Endothelial cell (in vitro differentiated cells): ENCODE measurements around the gene TAS2R10. TPM values are rescaled to one million over a fixed set of nuclear protein-coding genes. Genes with fewer than 3 reads are reported as not detected.

Experiments
- DNase-seq: peaks from one replicate; pipeline ENCODE4 v3.0.0; 2021; ENCODE audit warnings: low spot score
- H3K27ac Mint-ChIP-seq: one replicate; pipeline ENCODE4 v1.8.0; 2021; ENCODE audit warnings: mixed read lengths, inconsistent platforms; ENCODE audit not compliant: unreplicated experiment
- H3K27me3 Mint-ChIP-seq: one replicate; pipeline ENCODE4 v1.8.0; 2021; ENCODE audit warnings: mild to moderate bottlenecking, moderate library complexity, mixed read lengths, inconsistent platforms; ENCODE audit not compliant: unreplicated experiment
- H3K36me3 Mint-ChIP-seq: one replicate; pipeline ENCODE4 v1.8.0; 2021; ENCODE audit warnings: mild to moderate bottlenecking, low read depth, mixed read lengths, inconsistent platforms; ENCODE audit not compliant: unreplicated experiment
- H3K4me1 Mint-ChIP-seq: one replicate; pipeline ENCODE4 v1.8.0; 2021; ENCODE audit warnings: mild to moderate bottlenecking, mixed read lengths, inconsistent platforms; ENCODE audit not compliant: unreplicated experiment
- H3K4me3 Mint-ChIP-seq: one replicate; pipeline ENCODE4 v1.8.0; 2021; ENCODE audit warnings: mild to moderate bottlenecking, mixed read lengths, inconsistent platforms; ENCODE audit not compliant: unreplicated experiment
- H3K9me3 Mint-ChIP-seq: one replicate; pipeline ENCODE4 v1.8.0; 2021; ENCODE audit warnings: mixed read lengths, inconsistent platforms; ENCODE audit not compliant: unreplicated experiment
- CTCF ChIP-seq: fragments of 200-600 bp; sonication (generic); IDR thresholded peaks from one replicate; pipeline ENCODE4 v1.5.0; 2021; ENCODE audit warnings: antibody characterized with exemption; ENCODE audit not compliant: unreplicated experiment
- total RNA-seq: library from RNA; stranded (reverse); fragmentation: NEBNext Ultra II Directional; extraction: Animal tissue kit (Norgen Biotek cat#: 25700); gene quantifications from one replicate; pipeline ENCODE4 v1.2.1, GENCODE V29; 2021; ENCODE audit not compliant: unreplicated experiment

The TAS2R10 gene
- total RNA-seq, 1 donor from 2014 or later = 0.87 TPM

- no peaks in the 10 kb centered on the region for H3K27me3 Mint-ChIP-seq
- no peaks in the 10 kb centered on the region for H3K4me1 Mint-ChIP-seq
- H3K4me3 Mint-ChIP-seq = no peak overlapping the region
- DNase-seq = no peak
- no peaks in the 10 kb centered on the region for H3K36me3 Mint-ChIP-seq
- H3K9me3 Mint-ChIP-seq = no peaks in the 10 kb centered on the region
- TF ChIP-seq CTCF = no peak
- H3K27ac Mint-ChIP-seq = no peak overlapping the region
Measured at GRCh38 chr12:10783252-10783651, 42.9 kb downstream of the TAS2R10 start.

GRCh38 chr12:10779103-10779502, 47.1 kb downstream of the TAS2R10 start:
- Mint-ChIP-seq H3K27ac (no peak overlapping the region), H3K36me3 (no peaks in the 10 kb centered on the region), H3K27me3 (no peaks in the 10 kb centered on the region), H3K9me3 (no peaks in the 10 kb centered on the region), H3K4me1 (peaks cover 4% of the 10 kb centered on the region), H3K4me3 (no peak overlapping the region)
- no peak for TF ChIP-seq CTCF
- no peak for DNase-seq

Other genes starting within 250 kb of the TAS2R10 start
- gene MAGOHB, start 212.7 kb downstream of the TAS2R10 start, total RNA-seq = 23.8 TPM
- gene STYK1, start 152.3 kb downstream of the TAS2R10 start, total RNA-seq = 11.4 TPM
- gene YBX3, start 103.0 kb downstream of the TAS2R10 start, total RNA-seq = 494 TPM
- gene TAS2R7, start 23.7 kb downstream of the TAS2R10 start, total RNA-seq = not detected
- gene TAS2R8, start 19.1 kb downstream of the TAS2R10 start, total RNA-seq = 0.44 TPM
- not detected for gene TAS2R9, start 16.2 kb downstream of the TAS2R10 start, total RNA-seq
- gene PRR4, start 23.1 kb upstream of the TAS2R10 start, total RNA-seq = 3.7 TPM
- 15.6 TPM for gene PRH1, start 57.9 kb upstream of the TAS2R10 start, total RNA-seq
- 0.90 TPM for gene TAS2R13, start 83.2 kb upstream of the TAS2R10 start, total RNA-seq
- gene PRH2, start 102.9 kb upstream of the TAS2R10 start, total RNA-seq = not detected
- 2.0 TPM for gene TAS2R14, start 112.9 kb upstream of the TAS2R10 start, total RNA-seq
- 1.2 TPM for gene TAS2R50, start 160.6 kb upstream of the TAS2R10 start, total RNA-seq
- 1.7 TPM for gene TAS2R20, start 171.9 kb upstream of the TAS2R10 start, total RNA-seq
- 3.4 TPM for gene TAS2R19, start 196.3 kb upstream of the TAS2R10 start, total RNA-seq
- 3.1 TPM for gene TAS2R31, start 205.0 kb upstream of the TAS2R10 start, total RNA-seq
- 0.82 TPM for gene TAS2R46, start 235.9 kb upstream of the TAS2R10 start, total RNA-seq